HG03097 (cell line): Measurements from ENCODE around the gene TMEM117.
A peak's percentile ranks its signal among the peaks of the same experiment; 100 is the strongest.
"Not testable (repeated sequence)": the region's sequence is repeated elsewhere in the genome, so short reads cannot be mapped to it uniquely, and the experiment has no call there.

Source experiments
- ATAC-seq: cut with Tn5 transposase; IDR thresholded peaks from one replicate; pipeline ENCODE4 v1.9.1; 2021; ENCODE audit not compliant: unreplicated experiment, low FRiP score

TMEM117 gene

DNA sequence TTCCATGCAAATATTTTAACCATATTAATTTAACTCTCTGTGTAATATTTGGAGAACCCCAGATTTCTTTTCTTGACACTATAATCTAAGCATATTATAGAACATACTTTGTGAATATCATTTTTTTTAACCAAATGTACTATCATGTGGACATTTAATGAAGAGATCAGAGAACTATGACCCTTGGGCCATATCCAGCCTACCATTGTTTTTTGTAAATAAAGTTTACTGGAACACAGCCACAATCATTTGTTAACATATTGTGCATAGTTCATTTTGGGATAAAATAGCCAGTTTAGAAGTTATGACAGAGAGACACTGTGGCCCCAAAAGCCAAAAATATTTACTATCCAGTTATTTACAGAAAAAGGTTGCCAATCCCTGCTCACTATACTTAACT is 338.2 kb downstream of the TMEM117 start:
- ATAC-seq: no peak

DNA sequence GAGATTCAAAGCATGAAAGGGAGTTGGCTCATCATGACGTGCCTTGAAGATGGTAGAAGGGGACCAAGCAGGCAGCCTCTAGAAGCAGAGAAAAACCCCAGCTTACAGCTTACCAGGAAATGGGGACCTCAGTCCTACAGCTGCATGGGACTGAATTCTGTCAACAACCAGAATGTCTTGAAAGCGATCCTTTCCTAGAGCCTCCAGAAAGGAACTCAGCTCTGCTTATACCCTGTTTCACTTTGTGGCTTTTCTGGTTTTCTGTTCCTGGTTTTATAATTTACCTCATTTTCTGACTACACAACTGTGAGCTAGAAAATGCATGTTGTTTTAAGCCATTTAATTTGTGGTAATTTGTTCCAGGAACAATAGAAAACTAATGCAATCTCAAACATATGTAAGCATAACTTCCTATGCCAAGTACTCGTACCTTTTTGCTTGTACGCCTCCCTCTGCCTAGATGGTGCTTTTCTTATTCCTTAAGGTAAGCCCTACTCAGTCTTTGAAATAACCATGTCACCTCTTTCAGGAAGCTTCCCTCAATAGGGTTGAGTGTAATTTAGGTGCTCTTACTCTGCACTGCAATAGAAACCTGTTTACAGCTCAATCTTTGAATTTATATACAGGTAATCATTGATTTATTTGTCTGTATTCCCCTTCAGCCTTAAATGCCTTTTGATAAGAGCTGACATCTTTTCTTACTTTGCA is 348.8 kb downstream of the TMEM117 start:
- peak; percentile 79 for ATAC-seq

DNA sequence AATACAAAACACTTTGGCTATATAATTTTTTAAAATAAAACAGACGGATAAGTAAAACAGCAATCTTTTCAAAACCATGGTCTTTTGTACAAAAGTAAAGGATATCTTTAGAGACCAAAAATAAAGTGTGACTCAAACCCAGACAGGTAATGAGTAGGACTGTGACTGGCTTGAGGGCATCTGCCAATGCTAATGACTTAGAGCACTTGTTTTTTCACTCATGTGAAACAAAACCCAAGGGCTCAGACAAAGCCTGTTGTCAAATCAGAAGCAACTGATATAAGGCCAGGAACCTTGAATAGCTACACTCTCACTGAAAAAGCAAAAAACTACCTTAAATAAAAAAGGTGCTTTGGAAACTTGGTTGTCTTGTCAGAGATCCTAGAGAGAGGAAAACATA is 357.4 kb downstream of the TMEM117 start:
- peak; percentile 92 for ATAC-seq

DNA sequence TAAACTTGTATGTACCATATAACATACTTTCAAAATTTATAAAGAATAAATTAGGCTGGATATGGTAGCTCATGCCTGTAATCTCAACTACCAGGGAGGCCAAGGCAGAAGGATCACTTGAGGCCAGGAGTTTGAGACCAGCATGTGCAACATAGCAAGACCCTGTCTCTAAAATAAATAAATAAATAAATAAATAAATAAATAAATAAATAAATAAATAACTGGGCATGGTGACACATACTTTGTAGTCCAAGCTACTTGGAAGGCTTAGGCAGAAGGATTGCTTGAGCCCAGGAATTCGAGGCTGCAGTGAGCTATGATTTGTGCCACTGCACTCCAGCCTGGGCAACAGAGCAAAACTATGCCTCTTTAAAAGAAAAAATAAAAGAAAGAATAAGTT is 359.8 kb downstream of the TMEM117 start:
- not testable (repeated sequence) for ATAC-seq

DNA sequence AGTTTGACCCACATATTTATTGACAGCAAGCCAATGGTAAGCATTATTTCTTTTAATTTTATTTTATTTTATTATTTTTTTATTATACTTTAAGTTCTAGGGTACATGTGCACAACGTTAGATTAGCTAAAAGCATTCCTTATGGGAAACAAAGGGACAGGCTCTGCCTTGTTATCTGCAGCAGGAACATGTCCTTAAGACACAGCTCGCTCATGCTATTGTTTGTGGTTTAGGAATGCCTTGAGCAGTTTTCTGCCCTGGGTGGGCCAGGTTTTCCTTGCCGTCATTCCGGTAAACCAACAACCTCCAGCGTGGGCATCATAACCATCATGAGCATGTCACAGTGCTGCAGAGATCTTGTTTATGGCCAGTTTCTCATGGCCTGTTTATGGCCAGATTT is 370.2 kb downstream of the TMEM117 start:
- ATAC-seq: no peak

DNA sequence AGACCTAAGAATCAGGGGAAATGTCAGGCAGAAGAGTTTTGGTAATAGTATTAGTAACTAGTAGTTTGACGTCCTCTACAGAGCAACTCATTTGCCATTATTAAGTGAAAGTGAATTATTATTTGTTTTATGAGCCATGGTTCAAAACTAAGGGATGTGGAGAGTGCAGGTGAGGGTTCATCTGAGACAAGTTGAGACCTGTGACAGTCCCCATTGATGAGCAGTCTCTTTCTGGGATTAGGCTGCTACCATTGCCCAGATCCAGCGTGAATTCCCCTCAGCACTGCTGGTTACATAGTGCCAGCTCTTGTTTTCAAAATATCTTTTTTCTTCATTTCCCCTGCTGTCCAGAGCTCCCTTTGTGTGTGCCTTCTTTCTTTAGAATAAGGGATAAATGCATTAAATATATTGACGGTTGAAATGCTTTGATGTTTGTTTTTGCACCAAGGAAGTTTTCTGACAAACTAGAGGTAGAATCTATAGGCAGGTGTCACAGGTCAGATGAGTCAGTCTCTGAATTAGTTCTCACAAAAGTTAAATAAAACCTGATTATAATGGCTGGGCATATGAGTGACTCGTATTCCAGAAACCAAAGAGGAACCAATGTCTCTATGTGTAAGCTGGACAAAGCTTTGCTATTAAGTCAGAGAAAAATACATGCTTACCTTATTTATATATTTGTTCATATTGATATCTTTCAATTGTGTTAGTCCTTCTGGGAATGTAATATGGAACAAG is 381.4 kb downstream of the TMEM117 start:
- no peak for ATAC-seq

DNA sequence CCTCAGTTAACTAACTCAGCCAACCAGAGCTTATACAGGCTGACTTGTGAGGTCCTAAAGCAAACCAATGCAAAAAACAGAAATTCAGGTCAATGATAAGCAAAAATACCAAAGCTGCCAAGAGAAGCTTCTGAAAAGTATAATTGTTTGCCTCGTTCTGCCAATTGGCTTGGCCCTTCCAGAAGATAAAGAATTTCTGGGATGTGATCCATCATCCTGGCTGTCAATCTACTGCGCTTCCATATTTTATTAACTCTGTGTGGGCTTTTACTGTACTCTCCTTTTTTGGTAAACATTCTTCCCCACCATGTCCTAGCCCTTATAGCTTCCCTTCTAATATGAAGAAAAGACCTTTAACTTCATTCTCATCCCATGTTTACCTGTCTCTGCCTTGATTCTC is 387.9 kb downstream of the TMEM117 start:
- ATAC-seq: no peak

DNA sequence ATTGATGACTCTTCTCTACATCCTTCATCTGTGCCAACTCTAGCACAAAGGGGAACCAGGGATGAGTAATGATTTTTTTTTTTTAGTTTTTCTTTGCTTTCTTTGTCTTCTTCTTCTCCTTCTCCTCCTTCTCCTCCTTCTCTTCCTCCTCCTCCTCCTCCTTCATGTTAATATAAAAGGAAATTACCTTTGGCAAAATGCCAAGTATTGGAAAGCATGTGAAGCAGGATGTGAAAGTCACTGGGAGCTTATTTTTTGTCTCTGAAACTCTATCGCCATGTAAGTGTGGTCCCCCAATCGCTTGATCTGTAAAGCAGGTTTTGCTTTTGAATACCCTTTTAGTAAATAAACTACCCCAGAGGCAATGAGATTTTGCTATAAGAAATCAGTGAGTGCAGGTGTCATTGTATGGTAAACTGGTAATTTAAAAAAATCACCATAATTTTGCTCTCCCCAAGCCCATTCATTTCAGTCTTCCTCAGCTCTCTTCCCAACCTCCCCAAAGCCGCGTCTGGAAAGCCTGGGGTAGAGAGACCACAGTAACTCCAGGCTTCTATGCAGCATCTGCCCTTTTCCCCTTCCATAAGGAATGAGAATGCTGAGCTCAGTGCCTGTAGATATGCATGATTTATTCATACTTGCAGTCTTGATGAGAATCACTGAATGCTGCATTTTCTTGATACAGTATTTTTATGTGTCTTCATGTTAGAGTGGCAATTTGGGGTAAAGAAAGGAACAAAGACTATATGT is 388.7 kb downstream of the TMEM117 start:
- no peak for ATAC-seq

DNA sequence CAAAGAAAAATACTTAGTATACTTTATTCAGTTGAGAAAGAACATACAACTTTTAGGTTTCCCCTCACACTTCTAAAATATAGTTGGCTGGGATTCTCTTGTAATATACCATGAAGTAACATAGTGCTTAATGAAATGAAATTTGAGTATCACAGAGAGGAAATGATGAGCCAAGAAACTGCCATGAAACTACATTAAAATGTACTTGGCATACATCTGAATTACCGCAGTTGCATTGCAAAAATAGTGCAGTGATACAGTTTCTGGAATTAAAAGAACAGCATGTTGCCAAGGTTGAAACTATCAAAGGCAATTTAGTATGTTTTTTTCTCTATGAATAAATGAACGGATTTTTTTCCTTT is 389.2 kb downstream of the TMEM117 start:
- no peak for ATAC-seq

DNA sequence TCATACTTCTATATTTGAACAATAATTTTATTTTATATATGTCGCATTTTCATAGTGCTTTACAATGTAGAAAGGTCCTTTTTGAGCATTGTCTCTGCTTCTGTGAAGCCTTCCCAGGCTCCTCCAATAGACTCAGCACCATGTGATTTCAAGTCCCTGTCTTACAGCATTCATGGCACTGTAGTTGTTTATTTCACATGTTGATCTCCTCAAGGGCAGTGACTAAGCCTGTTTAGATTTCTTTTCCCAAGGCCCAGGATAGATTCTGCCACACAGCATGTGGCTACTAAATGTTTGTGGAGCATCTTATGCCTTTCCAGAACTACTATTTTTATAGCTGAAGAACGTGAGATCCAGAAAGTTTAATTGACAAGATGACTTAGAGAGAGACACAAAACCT is 391.7 kb downstream of the TMEM117 start:
- no peak for ATAC-seq

DNA sequence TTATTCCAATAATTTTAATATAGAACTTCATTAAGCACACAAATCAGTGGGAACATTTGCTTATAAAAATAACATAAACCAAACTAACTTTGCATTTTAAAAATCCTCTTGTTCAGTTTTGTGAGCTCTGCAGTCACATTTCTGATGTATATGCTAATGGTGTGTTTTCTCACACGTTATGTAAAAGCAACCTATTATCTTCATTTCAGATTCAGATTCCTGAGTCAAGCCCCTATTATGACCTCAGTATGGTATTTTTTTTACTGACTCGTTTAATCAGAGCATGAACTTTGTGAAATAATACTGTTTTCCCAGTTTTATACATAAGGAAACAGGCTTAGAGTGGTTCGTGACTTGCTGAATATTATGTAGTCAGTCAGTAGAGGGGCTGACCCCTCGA is 394.0 kb downstream of the TMEM117 start:
- no peak for ATAC-seq

DNA sequence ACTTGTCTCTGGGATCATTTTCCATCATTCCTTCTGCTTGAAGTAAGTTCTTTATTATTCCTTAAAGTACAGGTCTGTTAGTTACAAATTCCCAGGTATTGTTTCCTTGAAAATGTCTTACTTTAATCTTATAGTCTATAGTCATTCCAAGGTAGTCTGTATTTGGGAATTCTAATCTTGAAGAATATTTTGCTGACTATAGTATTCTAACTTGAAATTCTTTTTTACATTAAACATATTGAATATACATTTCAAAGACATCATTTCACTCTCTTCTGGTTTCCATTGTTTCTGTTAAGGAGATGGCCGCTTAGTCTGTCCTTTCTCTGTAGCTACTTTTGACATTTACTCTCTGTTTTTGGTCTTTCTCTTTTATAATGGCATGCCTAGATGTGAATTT is 399.8 kb downstream of the TMEM117 start:
- ATAC-seq: no peak

DNA sequence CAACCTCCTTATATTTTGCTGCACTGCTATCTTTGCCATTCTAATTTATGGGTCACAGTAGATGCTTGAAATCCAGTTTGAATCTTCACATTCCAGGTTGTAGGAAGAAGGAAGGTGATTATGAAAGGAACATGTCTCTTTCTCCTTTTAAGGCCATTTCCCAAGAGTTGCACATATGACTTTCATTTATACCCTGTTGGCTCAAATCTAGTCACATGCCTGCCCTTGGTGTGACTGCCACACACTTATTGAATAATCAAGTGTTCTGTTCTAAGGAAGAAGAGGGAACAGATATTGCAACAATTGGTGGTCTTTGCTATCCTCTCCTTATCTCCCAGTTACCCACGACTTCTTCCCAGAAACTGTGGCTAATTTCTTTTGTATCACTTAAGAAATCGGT is 404.3 kb downstream of the TMEM117 start:
- ATAC-seq: no peak

DNA sequence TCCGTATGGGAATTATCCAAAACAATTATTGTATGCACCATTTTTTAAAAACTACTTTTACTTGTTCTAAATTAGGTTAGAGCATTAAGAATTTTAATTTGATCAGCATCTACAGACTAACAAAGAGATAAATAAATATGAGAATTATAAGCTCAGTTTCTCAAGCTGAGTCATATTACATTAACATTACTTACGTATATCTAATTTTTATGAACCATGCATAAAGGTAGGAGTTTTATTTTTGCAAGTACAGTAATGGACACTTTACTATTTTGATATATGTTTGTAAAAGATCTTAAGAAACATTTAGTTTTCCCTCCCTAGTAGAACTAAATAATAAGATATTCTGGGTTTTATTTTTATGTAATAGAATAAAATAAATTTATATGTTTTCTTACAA is 410.1 kb downstream of the TMEM117 start:
- ATAC-seq: no peak

DNA sequence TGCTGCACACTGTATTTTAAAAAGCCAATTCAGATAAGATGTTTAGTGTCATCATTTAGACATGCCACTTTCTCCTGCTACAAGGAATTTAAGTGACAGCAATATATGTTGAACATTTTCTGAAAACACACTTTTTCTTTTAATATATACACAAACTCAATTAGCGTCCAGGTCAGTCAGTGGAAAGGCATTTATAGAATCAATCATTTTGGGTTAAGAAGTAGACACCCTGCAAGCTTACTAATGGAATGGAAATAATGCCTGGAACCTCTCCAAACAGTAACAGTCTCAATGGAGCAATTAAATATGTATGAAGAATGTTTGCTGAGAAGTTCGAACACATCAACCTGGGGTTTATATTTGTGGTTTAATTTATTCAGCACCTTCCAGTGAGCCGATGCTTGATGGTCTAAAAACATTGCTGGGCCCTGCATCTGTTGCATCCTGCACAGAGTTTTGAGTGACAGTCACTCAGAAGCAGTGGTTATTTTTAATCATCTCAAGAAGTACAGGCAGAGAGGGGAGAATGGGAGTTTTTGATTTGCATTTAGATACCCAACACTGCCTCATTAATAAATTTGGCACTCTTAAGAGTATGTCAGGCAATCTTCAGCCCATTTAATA is 410.7 kb downstream of the TMEM117 start:
- no peak for ATAC-seq

DNA sequence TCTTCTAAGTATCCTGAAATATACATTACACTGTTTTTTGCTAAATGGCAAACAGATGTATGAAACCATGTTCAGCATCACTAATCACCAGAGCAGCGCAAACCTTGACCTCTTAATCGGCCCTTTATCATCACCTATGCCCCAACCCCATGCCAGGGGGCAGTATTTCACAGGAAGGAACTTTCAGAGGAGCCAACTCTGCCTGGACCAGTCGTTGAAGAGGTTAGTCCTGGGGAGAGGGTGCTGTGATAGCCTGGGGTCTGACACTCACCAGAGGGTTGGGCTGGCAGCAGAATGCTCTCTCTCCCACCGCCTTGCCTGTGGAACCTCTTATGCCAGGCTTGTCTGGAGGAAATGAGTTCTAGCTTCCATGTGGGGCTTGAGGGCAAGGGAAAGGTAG is 411.7 kb downstream of the TMEM117 start:
- no peak for ATAC-seq

DNA sequence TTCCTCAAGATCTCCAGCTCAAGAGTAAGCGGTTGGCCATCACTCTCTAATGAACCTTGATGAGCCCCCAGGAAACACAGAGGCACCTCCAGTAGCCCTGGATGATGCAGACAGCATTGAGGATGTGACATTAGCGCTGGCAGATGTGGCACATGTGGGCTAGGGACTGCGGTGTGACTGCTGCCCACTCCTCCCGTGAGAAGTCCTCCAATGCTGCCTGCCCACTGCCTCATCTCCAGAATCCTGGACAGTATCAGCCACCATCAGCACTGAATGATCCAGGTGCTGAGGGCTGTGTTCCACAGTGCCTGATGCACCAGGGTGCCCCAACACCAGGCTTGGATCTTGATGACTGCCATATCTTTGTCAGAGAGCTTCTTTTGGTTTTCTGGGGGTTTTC is 412.6 kb downstream of the TMEM117 start:
- ATAC-seq: no peak

DNA sequence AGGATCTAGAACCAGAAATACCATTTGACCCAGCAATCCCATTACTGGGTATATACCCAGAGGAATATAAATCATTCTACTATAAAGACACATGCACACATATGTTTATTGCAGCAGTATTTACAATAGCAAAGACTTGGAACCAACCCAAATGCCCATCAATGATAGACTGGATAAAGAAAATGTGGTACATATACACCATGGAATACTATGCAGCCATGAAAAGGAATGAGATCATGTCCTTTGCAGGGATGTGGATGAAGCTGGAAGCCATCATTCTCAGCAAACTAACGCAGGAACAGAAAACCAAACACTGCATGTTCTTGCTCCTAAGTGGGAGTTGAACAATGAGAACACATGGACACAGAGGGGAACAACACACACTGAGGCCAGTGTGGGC is 414.6 kb downstream of the TMEM117 start:
- not testable (repeated sequence) for ATAC-seq

DNA sequence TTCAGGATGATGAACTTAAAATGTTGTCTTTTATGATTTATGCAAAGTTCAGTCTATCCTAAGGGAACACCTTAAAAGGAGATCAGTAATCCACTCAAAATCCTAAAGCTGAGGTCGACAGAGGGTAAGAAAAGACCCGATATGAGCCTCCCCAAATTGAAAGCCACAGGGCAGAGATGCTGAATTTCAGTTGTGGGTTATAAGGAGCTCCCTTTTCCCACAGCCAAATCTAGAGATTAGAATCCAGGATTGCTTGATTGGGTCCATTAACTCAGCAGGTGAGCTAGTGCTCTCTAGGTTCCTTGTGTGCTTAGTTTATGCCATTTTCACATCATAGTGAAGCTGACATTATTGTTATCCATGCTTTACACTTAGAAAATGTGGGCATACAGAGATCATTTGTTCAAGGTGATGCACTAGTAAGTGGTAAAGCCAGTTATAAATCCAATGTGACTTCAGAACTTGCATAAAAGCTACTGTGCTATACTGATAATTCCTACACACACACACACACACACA is 417.5 kb downstream of the TMEM117 start:
- no peak for ATAC-seq

DNA sequence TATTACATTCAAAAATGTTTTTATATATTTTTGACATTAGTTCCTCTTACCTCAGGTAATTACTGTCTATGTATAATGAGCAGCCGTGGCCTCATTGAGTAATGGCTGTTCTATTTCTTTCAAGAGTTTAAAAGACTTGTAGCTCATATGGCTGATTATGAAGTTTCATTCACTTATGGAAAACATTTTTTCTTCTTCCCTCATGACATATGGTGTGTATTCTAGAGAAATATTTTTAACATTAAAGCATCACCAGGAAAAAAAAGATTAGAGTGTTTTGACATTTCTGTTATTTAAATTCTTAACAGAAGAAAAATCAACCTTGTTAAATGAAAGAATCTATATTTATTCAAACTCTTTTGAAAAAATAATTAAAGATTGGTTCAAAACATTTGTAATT is 422.4 kb downstream of the TMEM117 start:
- no peak for ATAC-seq

DNA sequence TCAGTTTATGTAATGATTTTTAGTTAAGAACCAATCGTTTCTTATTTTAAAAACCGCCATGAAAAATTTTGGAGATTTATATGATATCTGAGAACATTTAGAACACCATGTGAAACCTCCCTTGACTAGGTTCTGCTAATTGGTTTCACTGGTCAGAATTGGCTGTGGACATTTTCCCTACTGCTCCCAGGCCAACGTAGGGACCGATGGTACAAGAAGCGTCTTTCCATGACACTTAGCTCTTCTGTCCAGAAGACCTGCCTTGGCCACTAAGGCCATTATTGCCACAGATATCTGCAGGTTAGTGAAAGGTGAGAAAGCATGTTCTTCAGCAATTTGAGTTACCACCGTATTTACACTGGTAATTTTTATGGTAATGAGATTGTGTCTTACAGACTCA is 424.0 kb downstream of the TMEM117 start:
- ATAC-seq: no peak
